T-cell (primary cell): ENCODE results near the gene CENATAC. TPM values are rescaled to one million over a fixed set of nuclear protein-coding genes. Genes with fewer than 3 reads are reported as not detected.
"Not testable (repeated sequence)": the region's sequence is repeated elsewhere in the genome, so short reads cannot be mapped to it uniquely, and the experiment has no call there.

ENCODE experiments used
- ATAC-seq, 4 experiments: fragments of 200-7000 bp in 3 of 4; fragments of 150-1000 bp in 1 of 4; cut with Tn5 transposase; replicated peaks in 1 of 4; 1 replicate in 3 of 4; 2 replicates in 1 of 4; pipeline ENCODE4 v1.10.0; 2021; ENCODE audit warnings: moderate library complexity in 3 of 4, mild to moderate bottlenecking in 2 of 4, moderate number of reproducible peaks in 1 of 4
- CTCF ChIA-PET, 2 donors: fragments of 300-600 bp; sonication (Branson Sonifier 250); formaldehyde crosslinking; loops; one replicate each; lab custom pipeline; 2022; ENCODE audit warnings: antibody characterized with exemption in 2 of 2; lab: Charles Lee
- POLR2A ChIA-PET, 2 donors: fragments of 300-600 bp; sonication (Branson Sonifier 250); formaldehyde crosslinking; loops; one replicate each; lab custom pipeline; 2022; ENCODE audit warnings: antibody characterized with exemption in 2 of 2; lab: Charles Lee
- DNase-seq, 35 experiments: peaks; one replicate each; pipeline versions ENCODE4 v3.0.0 to v3.0.0-alpha.2; 2013 to 2023
- H3K27ac ChIP-seq: one replicate; pipeline ENCODE4 v1.5.1; 2013; ENCODE audit warnings: low read length
- H3K27me3 ChIP-seq, 2 experiments: replicated peaks in 1 of 2; 1 replicate in 1 of 2; 2 replicates in 1 of 2; pipeline versions ENCODE4 v1.6.1 to v1.7.0; 2013; ENCODE audit warnings: low read length in 1 of 2, mixed read lengths in 1 of 2; ENCODE audit not compliant: control insufficient read depth in 2 of 2, insufficient read depth in 2 of 2; ENCODE audit errors: extremely low read depth in 1 of 2
- H3K36me3 ChIP-seq, 2 donors: 1 replicate in 1 of 2; 2 replicates in 1 of 2; pipeline versions ENCODE4 v1.6.1 to v1.7.0; 2013; ENCODE audit warnings: low read length in 1 of 2; ENCODE audit not compliant: control insufficient read depth in 2 of 2, insufficient read depth in 1 of 2; ENCODE audit errors: extremely low read depth in 1 of 2
- H3K4me1 ChIP-seq, 2 experiments: 1 replicate in 1 of 2; 2 replicates in 1 of 2; pipeline versions ENCODE4 v1.6.1 to v1.7.0; 2013; ENCODE audit warnings: low read length in 2 of 2, mixed read lengths in 1 of 2; ENCODE audit not compliant: insufficient read depth in 2 of 2, control insufficient read depth in 1 of 2; ENCODE audit errors: extremely low read depth in 1 of 2
- H3K4me3 ChIP-seq, 2 donors: 1 replicate in 1 of 2; 2 replicates in 1 of 2; pipeline versions ENCODE4 v1.5.1 to v1.7.0; 2013; ENCODE audit warnings: mild to moderate bottlenecking in 2 of 2, low read length in 1 of 2, moderate library complexity in 1 of 2; ENCODE audit not compliant: control insufficient read depth in 1 of 2; ENCODE audit errors: extremely low read depth in 1 of 2
- H3K9me3 ChIP-seq: 2 replicates; pipeline ENCODE4 v1.7.0; 2013
- H3K27ac Mint-ChIP-seq, 2 donors: one replicate each; pipeline ENCODE4 v1.8.0; 2020 to 2021; ENCODE audit warnings: mild to moderate bottlenecking in 2 of 2, mixed read lengths in 2 of 2
- H3K27me3 Mint-ChIP-seq, 2 donors: one replicate each; pipeline ENCODE4 v1.8.0; 2021 to 2022; ENCODE audit warnings: mixed read lengths in 2 of 2
- H3K36me3 Mint-ChIP-seq: one replicate; pipeline ENCODE4 v1.8.0; 2021; ENCODE audit warnings: mixed read lengths
- H3K4me1 Mint-ChIP-seq, 3 donors: one replicate each; pipeline ENCODE4 v1.8.0; 2020 to 2022; ENCODE audit warnings: mixed read lengths in 3 of 3, mild to moderate bottlenecking in 1 of 3
- H3K4me3 Mint-ChIP-seq, 3 donors: one replicate each; pipeline ENCODE4 v1.8.0; 2020 to 2022; ENCODE audit warnings: mild to moderate bottlenecking in 3 of 3, mixed read lengths in 3 of 3, moderate library complexity in 3 of 3
- H3K9me3 Mint-ChIP-seq, 3 donors: one replicate each; pipeline ENCODE4 v1.8.0; 2020 to 2022; ENCODE audit warnings: mixed read lengths in 3 of 3
- WGBS: methylation state at CpG from one replicate; pipeline ENCODE4 v1.1.5; 2013; ENCODE audit warnings: missing lambda C conversion rate; ENCODE audit not compliant: insufficient coverage; 5-methylcytosine and 5-hydroxymethylcytosine counted together
- total RNA-seq, 35 experiments: library from RNA in 6 of 35; stranded (reverse) in 6 of 35; fragments of 120-200 nt in 1 of 35; gene quantifications; one replicate each; pipeline versions ENCODE4 v1.2.1 to v1.2.4 and lab custom pipeline; 2013 to 2026

CENATAC gene
- total RNA-seq, 5 donors from 2014 or later (not counting 1 experiment from before 2014, with no cell fraction given), result 104 to 121 (median 118) TPM

- Histone ChIP-seq H3K27me3 (peaks cover 0 to 35% of the 10 kb centered on the region in 2 experiments), H3K27ac (no peak overlapping the region), H3K4me3 (no peak overlapping the region), H3K36me3 (no peaks in the 10 kb centered on the region), H3K9me3 (no peaks in the 10 kb centered on the region), H3K4me1 (peaks cover 0 to 10% of the 10 kb centered on the region in 2 experiments)
- H3K27me3 Mint-ChIP-seq, result peaks cover 0 to 10% of the 10 kb centered on the region in 2 donors
- H3K4me1 Mint-ChIP-seq, result peaks cover 5 to 11% (median 6%) of the 10 kb centered on the region in 3 donors
- POLR2A ChIA-PET, result no interaction called here
- CTCF ChIA-PET, result interaction anchor here in 1 of 2 donors (0.6 to 1.2 kb wide), 2 partner anchors 43 to 73 kb away, joined by 3 read pairs; partner anchors contain the start of gene SLC37A4
- H3K36me3 Mint-ChIP-seq, result no peaks in the 10 kb centered on the region
- DNase-seq (no peak), ATAC-seq (no peak)
- H3K4me3 Mint-ChIP-seq, result no peak overlapping the region
- 86% methylated on average over 11 of the region's 11 CpGs for WGBS
- H3K9me3 Mint-ChIP-seq, result no peaks in the 10 kb centered on the region
- H3K27ac Mint-ChIP-seq, result no peak overlapping the region
Measured at GRCh38 chr11:118957549-118957948, 40.4 kb upstream of the CENATAC start.

GRCh38 chr11:118957968-118958367 is 40.0 kb upstream of the CENATAC start:
- H3K36me3 Mint-ChIP-seq, result no peaks in the 10 kb centered on the region
- CTCF ChIA-PET, result interaction anchor here (0.6 to 1.2 kb wide), 2 partner anchors 73 to 148 kb away, joined by 3 read pairs; partner anchors contain the start of gene SLC37A4 (in 1 of the 2)
- ATAC-seq, result no peak

GRCh38 chr11:118958577-118958976 is 39.4 kb upstream of the CENATAC start:
- Histone ChIP-seq H3K27me3 (peaks cover 0 to 32% of the 10 kb centered on the region in 2 experiments), H3K4me3 (no peak overlapping the region), H3K27ac (no peak overlapping the region), H3K9me3 (no peaks in the 10 kb centered on the region), H3K36me3 (no peaks in the 10 kb centered on the region), H3K4me1 (peaks cover 0 to 10% of the 10 kb centered on the region in 2 experiments)
- peaks cover 5 to 11% (median 6%) of the 10 kb centered on the region in 3 donors for H3K4me1 Mint-ChIP-seq
- WGBS, result 100% methylated on average over 2 of the region's 2 CpGs
- POLR2A ChIA-PET, result interaction anchor here (0.7 kb wide), 2 partner anchors 178 to 585 kb away, joined by 3 to 4 read pairs; no protein-coding TSS in a partner anchor
- DNase-seq (no peak), ATAC-seq (no peak)
- peaks cover 0 to 10% of the 10 kb centered on the region in 2 donors for H3K27me3 Mint-ChIP-seq
- CTCF ChIA-PET, result interaction anchor here (0.6 to 0.7 kb wide), 2 partner anchors 31 to 148 kb away, joined by 3 read pairs; no protein-coding TSS in a partner anchor
- H3K9me3 Mint-ChIP-seq, result no peaks in the 10 kb centered on the region
- no peaks in the 10 kb centered on the region for H3K36me3 Mint-ChIP-seq
- no peak overlapping the region for H3K4me3 Mint-ChIP-seq
- no peak overlapping the region for H3K27ac Mint-ChIP-seq

More at GRCh38 chr11:118957968-118958367, 40.0 kb upstream of the CENATAC start:
- Mint-ChIP-seq H3K27me3 (peaks cover 0 to 10% of the 10 kb centered on the region in 2 donors), H3K9me3 (no peaks in the 10 kb centered on the region), H3K4me1 (peaks cover 5 to 11% (median 6%) of the 10 kb centered on the region in 3 donors), H3K4me3 (no peak overlapping the region), H3K27ac (no peak overlapping the region)
- Histone ChIP-seq H3K27me3 (peaks cover 0 to 35% of the 10 kb centered on the region in 2 experiments), H3K27ac (no peak overlapping the region), H3K4me3 (no peak overlapping the region), H3K36me3 (no peaks in the 10 kb centered on the region), H3K4me1 (peaks cover 0 to 10% of the 10 kb centered on the region in 2 experiments), H3K9me3 (no peaks in the 10 kb centered on the region)
- WGBS, result 85% methylated on average over 8 of the region's 8 CpGs
- POLR2A ChIA-PET, result no interaction called here
- no peak for DNase-seq

GRCh38 chr11:118961189-118961588 is 36.7 kb upstream of the CENATAC start:
- no peak for DNase-seq
- peaks cover 4 to 10% (median 5%) of the 10 kb centered on the region in 3 donors for H3K4me1 Mint-ChIP-seq
- Histone ChIP-seq H3K9me3 (no peaks in the 10 kb centered on the region), H3K27me3 (peaks cover 0 to 25% of the 10 kb centered on the region in 2 experiments), H3K4me1 (peaks cover 0 to 7% of the 10 kb centered on the region in 2 experiments), H3K36me3 (no peaks in the 10 kb centered on the region), H3K4me3 (no peak overlapping the region), H3K27ac (no peak overlapping the region)
- ChIA-PET POLR2A (no interaction called here), CTCF (no interaction called here)
- peaks cover 0 to 5% of the 10 kb centered on the region in 2 donors for H3K27me3 Mint-ChIP-seq
- H3K9me3 Mint-ChIP-seq, result no peaks in the 10 kb centered on the region
- 71% methylated on average over 2 of the region's 5 CpGs for WGBS
- no peak overlapping the region for H3K4me3 Mint-ChIP-seq
- ATAC-seq, result no peak
- no peaks in the 10 kb centered on the region for H3K36me3 Mint-ChIP-seq
- no peak overlapping the region for H3K27ac Mint-ChIP-seq

GRCh38 chr11:118961591-118961990 is 36.3 kb upstream of the CENATAC start:
- CTCF ChIA-PET, result no interaction called here
- Mint-ChIP-seq H3K36me3 (no peaks in the 10 kb centered on the region), H3K4me3 (no peak overlapping the region), H3K27ac (no peak overlapping the region), H3K27me3 (peaks cover 0 to under 1% of the 10 kb centered on the region in 2 donors), H3K4me1 (peaks cover under 1 to 6% (median 1%) of the 10 kb centered on the region in 3 donors), H3K9me3 (no peaks in the 10 kb centered on the region)
- 68% methylated on average over 11 of the region's 11 CpGs for WGBS
- Histone ChIP-seq H3K36me3 (no peaks in the 10 kb centered on the region), H3K27me3 (peaks cover 0 to 23% of the 10 kb centered on the region in 2 experiments), H3K4me3 (no peak overlapping the region), H3K9me3 (no peaks in the 10 kb centered on the region), H3K4me1 (peaks cover 0 to 3% of the 10 kb centered on the region in 2 experiments), H3K27ac (no peak overlapping the region)
- POLR2A ChIA-PET, result no interaction called here
- ATAC-seq (no peak), DNase-seq (no peak)

GRCh38 chr11:118969508-118969907 is 28.4 kb upstream of the CENATAC start:
- no CpG with 5 or more reads among the region's 2 CpGs for WGBS
- H3K4me1 Mint-ChIP-seq, H3K36me3 Mint-ChIP-seq, H3K36me3 ChIP-seq, H3K9me3 Mint-ChIP-seq, H3K4me3 Mint-ChIP-seq, DNase-seq, ATAC-seq, CTCF ChIA-PET, H3K4me1 ChIP-seq, H3K27ac Mint-ChIP-seq, H3K4me3 ChIP-seq, H3K9me3 ChIP-seq, POLR2A ChIA-PET, H3K27ac ChIP-seq: not testable (repeated sequence)
- peaks cover 10 to 11% of the 10 kb centered on the region in 2 donors for H3K27me3 Mint-ChIP-seq
- peaks cover 0 to 19% of the 10 kb centered on the region in 2 experiments for H3K27me3 ChIP-seq
